GM10266 (cell line): ENCODE results near the gene GSG1.
"Not testable (repeated sequence)": the region's sequence is repeated elsewhere in the genome, so short reads cannot be mapped to it uniquely, and the experiment has no call there.

Experiments used
- DNase-seq: peaks from one replicate; pipeline ENCODE4 v3.0.0; 2012; ENCODE audit errors: extremely low spot score
- CTCF ChIP-seq: IDR thresholded peaks from 2 replicates; pipeline ENCODE4 v1.5.1; 2012; ENCODE audit warnings: mild to moderate bottlenecking, low read depth; ENCODE audit not compliant: control insufficient read depth, insufficient read depth; ENCODE audit errors: missing control alignments

Gene GSG1

GRCh38 chr12:13091832-13092231, 11.6 kb downstream of the GSG1 start:
- no peak for DNase-seq
- TF ChIP-seq CTCF = no peak

- peak; percentile 23 for DNase-seq
- TF ChIP-seq CTCF = no peak
These were observed 13.4 kb downstream of the GSG1 start for GRCh38 chr12:13090054-13090453.

- no peak for DNase-seq
- TF ChIP-seq CTCF = no peak
These were observed 15.0 kb downstream of the GSG1 start for GRCh38 chr12:13088496-13088895.

- TF ChIP-seq CTCF = no peak
- DNase-seq = no peak
These were observed 15.7 kb downstream of the GSG1 start for GRCh38 chr12:13087766-13088165.

GRCh38 chr12:13085968-13086686, 17.3 kb downstream of the GSG1 start:
- TF ChIP-seq CTCF = no peak
- no peak for DNase-seq

GRCh38 chr12:13084898-13085640, 18.4 kb downstream of the GSG1 start:
- DNase-seq = no peak

GRCh38 chr12:13083638-13084037, 19.8 kb downstream of the GSG1 start:
- not testable (repeated sequence) for DNase-seq

More at GRCh38 chr12:13084898-13085640, 18.4 kb downstream of the GSG1 start:
- no peak for TF ChIP-seq CTCF
